IMR-90 (cell line): ENCODE measurements around the gene SORBS1. TPM values are rescaled to one million over a fixed set of nuclear protein-coding genes. Genes with fewer than 3 reads are reported as not detected.

Experiments
- ATAC-seq: fragments of 200-7000 bp; cut with Tn5 transposase; 2 replicates; pipeline ENCODE4 v1.9.1; 2020; ENCODE audit warnings: low read depth, mild to moderate bottlenecking, moderate library complexity
- BruUV-seq: library from RNA; stranded (reverse); fragments of 400-500 nt; replicated peaks from 2 replicates; lab custom pipeline; 2021; lab: Mats Ljungman, UMichigan
- CTCF ChIA-PET: fragments of 300-600 bp; formaldehyde crosslinking; extraction: SDS; loops from one replicate; lab custom pipeline; 2021; ENCODE audit warnings: antibody characterized with exemption; lab: Yijun Ruan, JAX
- POLR2A ChIA-PET: fragments of 300-600 bp; sonication (Branson Sonifier 250); formaldehyde crosslinking; loops from one replicate; lab custom pipeline; 2022; ENCODE audit warnings: antibody characterized with exemption; ENCODE audit not compliant: unreplicated experiment; lab: Charles Lee
- DNase-seq: peaks from one replicate; pipeline ENCODE4 v3.0.0; 2013
- H2AFZ ChIP-seq: replicated peaks from 2 replicates; pipeline ENCODE3; 2013; ENCODE audit warnings: low read length, mild to moderate bottlenecking; ENCODE audit not compliant: poor library complexity
- H2AK5ac ChIP-seq: 2 replicates; pipeline ENCODE4 v1.6.1; 2013; ENCODE audit warnings: low read depth, low read length, inconsistent platforms
- H2AK9ac ChIP-seq: replicated peaks from 2 replicates; pipeline ENCODE3; 2013; ENCODE audit warnings: mild to moderate bottlenecking, low read depth, low read length, moderate library complexity; ENCODE audit not compliant: poor library complexity
- H2BK120ac ChIP-seq: 2 replicates; pipeline ENCODE4 v1.6.1; 2013; ENCODE audit warnings: low read depth, low read length, inconsistent platforms
- H2BK15ac ChIP-seq: 3 replicates; pipeline ENCODE4 v1.6.1; 2013; ENCODE audit warnings: low read depth, low read length, inconsistent platforms
- H2BK20ac ChIP-seq: 2 replicates; pipeline ENCODE4 v1.6.1; 2013; ENCODE audit warnings: low read depth, mild to moderate bottlenecking, inconsistent platforms, low read length, moderate library complexity
- H2BK5ac ChIP-seq: 2 replicates; pipeline ENCODE4 v1.6.1; 2013; ENCODE audit warnings: mild to moderate bottlenecking, low read depth, low read length, inconsistent platforms; ENCODE audit not compliant: poor library complexity, severe bottlenecking
- H3K14ac ChIP-seq: replicated peaks from 2 replicates; pipeline ENCODE4 v1.6.1; 2013; ENCODE audit warnings: low read depth, low read length, inconsistent platforms
- H3K18ac ChIP-seq: 2 replicates; pipeline ENCODE4 v1.6.1; 2013; ENCODE audit warnings: low read depth, low read length, control low read depth
- H3K23ac ChIP-seq: 2 replicates; pipeline ENCODE4 v1.6.1; 2013; ENCODE audit warnings: low read depth, low read length, inconsistent platforms
- H3K27ac ChIP-seq: 2 replicates; pipeline ENCODE4 v1.5.1; 2013; ENCODE audit warnings: mild to moderate bottlenecking, control low read depth, low read length; ENCODE audit not compliant: insufficient read depth
- H3K27me3 ChIP-seq: 2 replicates; pipeline ENCODE4 v1.6.1; 2013; ENCODE audit warnings: low read length; ENCODE audit not compliant: control insufficient read depth, insufficient read depth
- H3K36me3 ChIP-seq: 2 replicates; pipeline ENCODE4 v1.6.1; 2013; ENCODE audit warnings: low read length, mixed read lengths; ENCODE audit not compliant: control insufficient read depth, insufficient read depth
- H3K4ac ChIP-seq: 2 replicates; pipeline ENCODE4 v1.6.1; 2013; ENCODE audit warnings: low read depth, low read length, inconsistent platforms
- H3K4me1 ChIP-seq: 2 replicates; pipeline ENCODE4 v1.6.1; 2013; ENCODE audit warnings: low read length, mixed read lengths; ENCODE audit not compliant: control insufficient read depth, insufficient read depth
- H3K4me2 ChIP-seq: 2 replicates; pipeline ENCODE4 v1.6.1; 2013; ENCODE audit warnings: low read depth, mild to moderate bottlenecking, control low read depth, low read length, moderate library complexity
- H3K4me3 ChIP-seq: 2 replicates; pipeline ENCODE4 v1.5.1; 2013; ENCODE audit warnings: low read depth, mild to moderate bottlenecking, control low read depth, low read length, moderate library complexity; ENCODE audit not compliant: insufficient read depth
- H3K56ac ChIP-seq: 2 replicates; pipeline ENCODE4 v1.6.1; 2013; ENCODE audit warnings: low read length, inconsistent platforms; ENCODE audit not compliant: insufficient read depth; ENCODE audit errors: extremely low read depth
- H3K79me1 ChIP-seq, 2 experiments: 2 replicates each; pipeline ENCODE4 v1.6.1; 2013; ENCODE audit warnings: low read length in 2 of 2, inconsistent platforms in 1 of 2, low read depth in 1 of 2
- H3K9ac ChIP-seq: 2 replicates; pipeline ENCODE4 v1.6.1; 2013; ENCODE audit warnings: low read depth, low read length, control low read depth
- H3K9me1 ChIP-seq: 2 replicates; pipeline ENCODE4 v1.6.1; 2013; ENCODE audit warnings: low read length, inconsistent platforms; ENCODE audit not compliant: insufficient read depth
- H3K9me3 ChIP-seq: 2 replicates; pipeline ENCODE4 v1.6.1; 2013; ENCODE audit warnings: low read length; ENCODE audit not compliant: control insufficient read depth, insufficient read depth
- H4K20me1 ChIP-seq: 2 replicates; pipeline ENCODE4 v1.6.1; 2013; ENCODE audit warnings: low read length, inconsistent platforms; ENCODE audit not compliant: insufficient read depth
- H4K5ac ChIP-seq: 2 replicates; pipeline ENCODE4 v1.6.1; 2013; ENCODE audit warnings: mild to moderate bottlenecking, low read depth, low read length, control low read depth
- H4K8ac ChIP-seq, 2 experiments: 2 replicates each; pipeline ENCODE4 v1.6.1; 2013; ENCODE audit warnings: low read depth in 2 of 2, low read length in 2 of 2, control low read depth in 1 of 2, inconsistent platforms in 1 of 2
- H4K91ac ChIP-seq: 2 replicates; pipeline ENCODE4 v1.6.1; 2013; ENCODE audit warnings: low read depth, low read length, inconsistent platforms; ENCODE audit not compliant: insufficient read depth
- BHLHE40 ChIP-seq: fragments of 150-350 bp; IDR thresholded peaks from 2 replicates; pipeline ENCODE4 v1.6.1; 2016; ENCODE audit warnings: mild to moderate bottlenecking, low read depth, low read length
- CEBPB ChIP-seq: IDR thresholded peaks from 2 replicates; pipeline ENCODE4 v1.6.1; 2012; ENCODE audit warnings: low read depth, low read length, improper control_type of control experiment
- CHD1 ChIP-seq: IDR thresholded peaks from 2 replicates; pipeline ENCODE4 v1.6.1; 2012; ENCODE audit warnings: low read depth, low read length, improper control_type of control experiment
- FOS ChIP-seq: fragments of 150-350 bp; IDR thresholded peaks from 2 replicates; pipeline ENCODE4 v1.6.1; 2016; ENCODE audit warnings: low read depth, low read length
- MAFK ChIP-seq: IDR thresholded peaks from 2 replicates; pipeline ENCODE4 v1.6.1; 2012; ENCODE audit warnings: low read depth, low read length, improper control_type of control experiment
- MAZ ChIP-seq: IDR thresholded peaks from 2 replicates; pipeline ENCODE4 v1.6.1; 2012; ENCODE audit warnings: low read depth, mild to moderate bottlenecking, low read length, improper control_type of control experiment, moderate library complexity, borderline replicate concordance
- MXI1 ChIP-seq: IDR thresholded peaks from 2 replicates; pipeline ENCODE4 v1.6.1; 2012; ENCODE audit warnings: low read depth, mild to moderate bottlenecking, low read length, moderate library complexity, borderline replicate concordance
- NFE2L2 ChIP-seq: fragments of 150-350 bp; IDR thresholded peaks from 2 replicates; pipeline ENCODE4 v1.6.1; 2016; ENCODE audit warnings: low read depth, mild to moderate bottlenecking, low read length
- POLR2A ChIP-seq: IDR thresholded peaks from 2 replicates; pipeline ENCODE4 v1.6.1; 2012; ENCODE audit warnings: mild to moderate bottlenecking, low read depth, low read length
- RAD21 ChIP-seq: IDR thresholded peaks from 2 replicates; pipeline ENCODE4 v1.6.1; 2012; ENCODE audit warnings: low read length, improper control_type of control experiment
- RCOR1 ChIP-seq: IDR thresholded peaks from 2 replicates; pipeline ENCODE4 v1.6.1; 2012; ENCODE audit warnings: mild to moderate bottlenecking, low read length, improper control_type of control experiment; ENCODE audit not compliant: insufficient replicate concordance
- RFX5 ChIP-seq: IDR thresholded peaks from 2 replicates; pipeline ENCODE4 v1.8.0; 2012; ENCODE audit warnings: low read depth, mild to moderate bottlenecking, low read length, moderate library complexity
- SMC3 ChIP-seq: fragments of 150-350 bp; IDR thresholded peaks from 2 replicates; pipeline ENCODE4 v1.6.1; 2016; ENCODE audit warnings: low read depth, mild to moderate bottlenecking, antibody characterized with exemption, low read length, moderate library complexity
- dilution Hi-C: fragments of 300-500 bp; cut with HindIII; formaldehyde crosslinking; loops from one replicate; pipeline ENCODE4 v1.14.3; 2018; ENCODE audit warnings: low sequenced_read_pairs; ENCODE audit not compliant: unreplicated experiment
- in situ Hi-C: fragments of 300-500 bp; cut with MboI; formaldehyde crosslinking; loops from 3 replicates; pipeline ENCODE4 v1.14.3; 2019; ENCODE audit warnings: low sequenced_read_pairs, inconsistent platforms, mixed read lengths
- intact Hi-C: fragments of 100-400 bp; cut with micrococcal nuclease; formaldehyde crosslinking; loops from 2 replicates; pipeline ENCODE4 v1.10.0; 2022
- polyA plus RNA-seq, 3 experiments: library from polyadenylated mRNA; depleted of rRNA; stranded (reverse); fragments of >200 nt; gene quantifications; 2 replicates each; pipeline ENCODE4 v1.2.3, GENCODE V29; 2012; ENCODE audit warnings: low replicate concordance in 1 of 3
- total RNA-seq: library from RNA; depleted of rRNA; stranded (reverse); fragments of >200 nt; gene quantifications from 2 replicates; pipeline ENCODE4 v1.2.3, GENCODE V29; 2012
- TF ChIP-seq, protein P1 (sequence below): conservative IDR thresholded peaks from 2 replicates; pipeline ENCODE4 v1.5.1; 2012; ENCODE audit warnings: mild to moderate bottlenecking, low read depth, low read length, improper control_type of control experiment
- TF ChIP-seq, protein P2 (sequence below): fragments of 150-350 bp; IDR thresholded peaks from 2 replicates; pipeline ENCODE4 v1.6.1; 2016; ENCODE audit warnings: low read depth, mild to moderate bottlenecking, low read length, moderate library complexity, borderline replicate concordance
- TF ChIP-seq, protein P3 (sequence below): fragments of 150-350 bp; IDR thresholded peaks from 2 replicates; pipeline ENCODE4 v1.6.1; 2017; ENCODE audit warnings: mild to moderate bottlenecking, antibody characterized with exemption, low read length, low read depth

Gene SORBS1
- total and polyA plus RNA-seq, 2 of the 4 experiments (the other 2 are of a cell fraction) = 0.18 to 0.32 TPM

DNA sequence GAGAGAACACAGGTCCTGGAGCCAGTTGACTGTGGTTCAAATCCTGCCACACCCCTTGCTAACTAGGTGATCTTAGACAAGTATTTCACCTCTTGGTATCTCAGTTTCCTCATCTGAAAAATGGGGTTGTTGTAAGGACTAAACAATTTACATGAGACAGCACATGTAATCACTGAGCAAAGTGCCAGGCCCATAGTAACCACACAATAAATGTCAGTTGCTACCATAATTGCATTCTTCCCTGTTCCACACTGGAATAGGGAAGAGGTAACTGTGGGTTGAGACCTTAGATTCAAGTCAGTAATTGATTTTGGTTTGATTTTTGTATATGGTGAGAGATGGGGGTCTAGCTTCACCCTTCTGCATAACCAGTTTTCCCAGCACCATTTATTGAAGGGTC, 179.0 kb downstream of the SORBS1 start:
- no peak for ATAC-seq
- in situ Hi-C loops = no loop called here

More for the DNA sequence above, 179.0 kb downstream of the SORBS1 start:
- H2AFZ ChIP-seq = no peak overlapping the region
- dilution Hi-C loops = no loop called here
- no peaks in the 10 kb centered on the region for H3K4me1 ChIP-seq
- no peak for DNase-seq
- H2AK9ac ChIP-seq = no peak overlapping the region
- no peak overlapping the region for H2BK20ac ChIP-seq
- no peak overlapping the region for H4K5ac ChIP-seq
- H2BK15ac ChIP-seq = no peak overlapping the region
- ChIA-PET CTCF (no interaction called here), POLR2A (no interaction called here)
- no peaks in the 10 kb centered on the region for H4K20me1 ChIP-seq
- no peak overlapping the region for H2BK5ac ChIP-seq
- H3K4ac ChIP-seq = no peak overlapping the region
- H2BK120ac ChIP-seq = no peak overlapping the region
- H3K27me3 ChIP-seq = peaks cover 15% of the 10 kb centered on the region
- H3K9me3 ChIP-seq = no peaks in the 10 kb centered on the region
- no peaks in the 10 kb centered on the region for H3K9me1 ChIP-seq
- no TSS peak for BruUV-seq
- no peak overlapping the region for H4K91ac ChIP-seq
- H3K36me3 ChIP-seq = no peaks in the 10 kb centered on the region
- H3K23ac ChIP-seq = no peak overlapping the region
- H3K4me3 ChIP-seq = no peak overlapping the region
- intact Hi-C loops = no loop called here
- no peak overlapping the region for H3K27ac ChIP-seq
- no peak overlapping the region for H2AK5ac ChIP-seq
- H3K18ac ChIP-seq = no peak overlapping the region
- H3K14ac ChIP-seq = no peak overlapping the region
- H3K9ac ChIP-seq = no peak overlapping the region
- H4K8ac ChIP-seq = no peak overlapping the region
- no peak overlapping the region for H3K4me2 ChIP-seq
- no peak for TF ChIP-seq POLR2A
- no peak for TF ChIP-seq RAD21
- no peak for TF ChIP-seq MAFK
- no peak for TF ChIP-seq NFE2L2
- no peak for TF ChIP-seq RCOR1
- TF ChIP-seq, protein P1, sequence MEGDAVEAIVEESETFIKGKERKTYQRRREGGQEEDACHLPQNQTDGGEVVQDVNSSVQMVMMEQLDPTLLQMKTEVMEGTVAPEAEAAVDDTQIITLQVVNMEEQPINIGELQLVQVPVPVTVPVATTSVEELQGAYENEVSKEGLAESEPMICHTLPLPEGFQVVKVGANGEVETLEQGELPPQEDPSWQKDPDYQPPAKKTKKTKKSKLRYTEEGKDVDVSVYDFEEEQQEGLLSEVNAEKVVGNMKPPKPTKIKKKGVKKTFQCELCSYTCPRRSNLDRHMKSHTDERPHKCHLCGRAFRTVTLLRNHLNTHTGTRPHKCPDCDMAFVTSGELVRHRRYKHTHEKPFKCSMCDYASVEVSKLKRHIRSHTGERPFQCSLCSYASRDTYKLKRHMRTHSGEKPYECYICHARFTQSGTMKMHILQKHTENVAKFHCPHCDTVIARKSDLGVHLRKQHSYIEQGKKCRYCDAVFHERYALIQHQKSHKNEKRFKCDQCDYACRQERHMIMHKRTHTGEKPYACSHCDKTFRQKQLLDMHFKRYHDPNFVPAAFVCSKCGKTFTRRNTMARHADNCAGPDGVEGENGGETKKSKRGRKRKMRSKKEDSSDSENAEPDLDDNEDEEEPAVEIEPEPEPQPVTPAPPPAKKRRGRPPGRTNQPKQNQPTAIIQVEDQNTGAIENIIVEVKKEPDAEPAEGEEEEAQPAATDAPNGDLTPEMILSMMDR = no peak
- TF ChIP-seq, protein P2, sequence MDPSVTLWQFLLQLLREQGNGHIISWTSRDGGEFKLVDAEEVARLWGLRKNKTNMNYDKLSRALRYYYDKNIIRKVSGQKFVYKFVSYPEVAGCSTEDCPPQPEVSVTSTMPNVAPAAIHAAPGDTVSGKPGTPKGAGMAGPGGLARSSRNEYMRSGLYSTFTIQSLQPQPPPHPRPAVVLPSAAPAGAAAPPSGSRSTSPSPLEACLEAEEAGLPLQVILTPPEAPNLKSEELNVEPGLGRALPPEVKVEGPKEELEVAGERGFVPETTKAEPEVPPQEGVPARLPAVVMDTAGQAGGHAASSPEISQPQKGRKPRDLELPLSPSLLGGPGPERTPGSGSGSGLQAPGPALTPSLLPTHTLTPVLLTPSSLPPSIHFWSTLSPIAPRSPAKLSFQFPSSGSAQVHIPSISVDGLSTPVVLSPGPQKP = no peak
- TF ChIP-seq CHD1 = no peak
- TF ChIP-seq FOS = no peak
- TF ChIP-seq MXI1 = no peak
- TF ChIP-seq BHLHE40 = no peak
- TF ChIP-seq, protein P3, sequence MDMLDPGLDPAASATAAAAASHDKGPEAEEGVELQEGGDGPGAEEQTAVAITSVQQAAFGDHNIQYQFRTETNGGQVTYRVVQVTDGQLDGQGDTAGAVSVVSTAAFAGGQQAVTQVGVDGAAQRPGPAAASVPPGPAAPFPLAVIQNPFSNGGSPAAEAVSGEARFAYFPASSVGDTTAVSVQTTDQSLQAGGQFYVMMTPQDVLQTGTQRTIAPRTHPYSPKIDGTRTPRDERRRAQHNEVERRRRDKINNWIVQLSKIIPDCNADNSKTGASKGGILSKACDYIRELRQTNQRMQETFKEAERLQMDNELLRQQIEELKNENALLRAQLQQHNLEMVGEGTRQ = no peak
- no peak for TF ChIP-seq MAZ
- TF ChIP-seq RFX5 = no peak
- no peak for TF ChIP-seq CEBPB
- no peak for TF ChIP-seq SMC3
- no peaks in the 10 kb centered on the region for H3K79me1 ChIP-seq
- no peak overlapping the region for H3K56ac ChIP-seq
